HFF-Myc (cell line): Measurements from ENCODE around the gene ARHGAP25.

Source experiments
- DNase-seq: peaks from one replicate; pipeline ENCODE4 v3.0.0-alpha.2; 2011; ENCODE audit warnings: low read depth; ENCODE audit errors: extremely low read depth
- H3K4me3 ChIP-seq: replicated peaks from 2 replicates; pipeline ENCODE4 v1.5.1; 2011; ENCODE audit warnings: low read depth, mild to moderate bottlenecking, control low read depth, low read length
- TF ChIP-seq, protein P1 (sequence below): IDR thresholded peaks from 2 replicates; pipeline ENCODE4 v1.5.1; 2012; ENCODE audit warnings: mild to moderate bottlenecking, low read depth, low read length, control low read depth; ENCODE audit errors: missing control alignments

The ARHGAP25 gene

DNA sequence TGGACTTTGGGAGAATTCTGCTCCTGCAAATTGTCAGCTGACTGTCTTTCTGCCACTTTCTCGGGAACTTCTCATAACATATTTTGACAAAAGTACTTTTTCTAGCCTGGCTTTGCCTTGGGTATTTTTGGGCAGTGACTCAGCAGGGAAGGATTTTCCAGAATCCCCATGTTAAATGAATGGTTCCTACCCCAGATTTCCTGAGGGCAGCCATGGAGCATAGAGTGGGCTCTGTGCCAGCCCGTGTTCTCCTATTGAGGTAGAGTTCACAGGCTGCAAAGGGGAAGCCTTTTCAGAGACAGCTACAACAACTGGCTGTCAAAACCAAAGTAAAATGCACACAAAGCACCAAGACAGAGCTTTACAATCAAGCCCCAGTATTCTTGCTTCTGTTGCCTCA, 76.8 kb downstream of the ARHGAP25 start:
- TF ChIP-seq, protein P1, sequence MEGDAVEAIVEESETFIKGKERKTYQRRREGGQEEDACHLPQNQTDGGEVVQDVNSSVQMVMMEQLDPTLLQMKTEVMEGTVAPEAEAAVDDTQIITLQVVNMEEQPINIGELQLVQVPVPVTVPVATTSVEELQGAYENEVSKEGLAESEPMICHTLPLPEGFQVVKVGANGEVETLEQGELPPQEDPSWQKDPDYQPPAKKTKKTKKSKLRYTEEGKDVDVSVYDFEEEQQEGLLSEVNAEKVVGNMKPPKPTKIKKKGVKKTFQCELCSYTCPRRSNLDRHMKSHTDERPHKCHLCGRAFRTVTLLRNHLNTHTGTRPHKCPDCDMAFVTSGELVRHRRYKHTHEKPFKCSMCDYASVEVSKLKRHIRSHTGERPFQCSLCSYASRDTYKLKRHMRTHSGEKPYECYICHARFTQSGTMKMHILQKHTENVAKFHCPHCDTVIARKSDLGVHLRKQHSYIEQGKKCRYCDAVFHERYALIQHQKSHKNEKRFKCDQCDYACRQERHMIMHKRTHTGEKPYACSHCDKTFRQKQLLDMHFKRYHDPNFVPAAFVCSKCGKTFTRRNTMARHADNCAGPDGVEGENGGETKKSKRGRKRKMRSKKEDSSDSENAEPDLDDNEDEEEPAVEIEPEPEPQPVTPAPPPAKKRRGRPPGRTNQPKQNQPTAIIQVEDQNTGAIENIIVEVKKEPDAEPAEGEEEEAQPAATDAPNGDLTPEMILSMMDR = no peak
- no peak for DNase-seq
- no peak overlapping the region for H3K4me3 ChIP-seq

DNA sequence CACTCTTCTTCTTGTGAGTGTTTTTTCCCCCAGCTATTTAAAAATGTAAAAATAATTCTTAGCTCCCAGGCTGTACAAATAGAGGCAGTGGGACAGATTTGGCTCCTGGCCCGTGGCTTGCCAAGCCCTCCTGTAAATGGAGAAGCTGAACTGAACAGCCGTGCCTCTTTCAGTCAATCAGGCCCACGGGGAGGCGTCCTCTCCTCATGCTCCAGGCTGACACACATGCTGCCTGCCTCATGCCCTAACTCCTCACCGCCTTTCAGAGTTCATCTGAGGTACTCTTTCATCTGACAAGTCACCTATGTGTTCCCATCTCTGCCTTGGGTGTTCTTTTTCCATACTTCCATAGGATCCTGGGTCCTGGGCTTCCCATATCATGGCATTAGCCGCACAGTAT, 77.6 kb downstream of the ARHGAP25 start:
- TF ChIP-seq, protein P1 = peak; percentile 3
- no peak for DNase-seq
- H3K4me3 ChIP-seq = no peak overlapping the region

DNA sequence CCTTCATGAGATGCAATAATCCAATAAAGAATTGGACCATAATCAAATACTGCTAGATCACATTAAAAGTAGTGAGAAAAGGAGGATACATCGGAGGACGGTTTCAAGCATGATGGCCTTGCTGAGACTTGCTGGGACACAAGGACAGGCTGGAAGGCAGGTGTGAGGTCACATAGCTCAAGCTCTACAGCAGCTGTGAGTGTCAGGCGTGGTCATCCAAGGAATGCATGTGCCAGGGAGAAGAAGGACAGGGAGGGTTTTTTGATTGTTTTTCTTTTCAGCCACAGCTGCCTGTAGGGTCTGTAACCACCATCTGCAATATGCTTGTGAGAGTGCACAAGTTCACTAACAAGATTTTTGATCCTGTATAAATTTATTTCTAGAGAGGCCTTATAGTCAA, 79.0 kb downstream of the ARHGAP25 start:
- H3K4me3 ChIP-seq = no peak overlapping the region
- TF ChIP-seq, protein P1 = no peak
- no peak for DNase-seq

DNA sequence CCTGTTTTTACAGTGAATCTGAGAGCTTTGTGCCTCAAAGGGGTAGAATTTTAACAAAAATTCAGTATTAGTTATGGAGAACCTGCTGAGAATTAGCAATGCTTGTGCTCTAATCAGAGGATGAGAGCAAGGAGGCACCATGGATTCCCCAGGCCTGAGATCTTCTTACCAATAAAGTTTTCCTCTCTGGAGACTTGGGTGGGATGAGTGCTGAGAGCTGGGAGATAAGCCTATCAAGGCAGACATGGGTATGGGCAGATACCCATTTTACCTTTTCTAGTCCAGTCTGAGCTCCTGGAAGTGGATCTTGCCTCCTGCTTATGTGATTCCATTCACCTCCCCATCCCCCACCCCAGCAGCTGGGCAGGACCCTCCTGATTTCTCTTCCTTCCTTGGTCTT, 82.7 kb downstream of the ARHGAP25 start:
- TF ChIP-seq, protein P1 = no peak
- no peak overlapping the region for H3K4me3 ChIP-seq
- no peak for DNase-seq

DNA sequence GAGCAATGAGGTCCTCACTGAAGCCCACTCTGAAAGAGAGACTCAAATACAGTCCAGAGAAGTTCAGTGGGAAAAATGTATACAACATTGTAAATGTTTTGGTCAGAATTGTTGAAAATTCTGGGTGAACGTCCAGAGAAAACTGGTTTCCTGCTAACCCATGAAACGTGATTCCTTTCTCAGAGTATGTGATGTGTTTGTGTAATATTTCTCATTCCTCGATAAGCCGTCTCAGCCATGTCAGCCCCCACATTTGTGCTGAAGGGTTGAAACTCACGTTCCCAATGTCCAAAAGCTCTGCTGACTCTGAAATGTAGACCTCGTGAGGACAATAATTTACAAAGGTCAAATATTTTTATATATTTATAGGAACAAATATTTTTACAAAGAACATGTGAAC, 84.9 kb downstream of the ARHGAP25 start:
- DNase-seq = no peak
- TF ChIP-seq, protein P1 = no peak
- H3K4me3 ChIP-seq = no peak overlapping the region

DNA sequence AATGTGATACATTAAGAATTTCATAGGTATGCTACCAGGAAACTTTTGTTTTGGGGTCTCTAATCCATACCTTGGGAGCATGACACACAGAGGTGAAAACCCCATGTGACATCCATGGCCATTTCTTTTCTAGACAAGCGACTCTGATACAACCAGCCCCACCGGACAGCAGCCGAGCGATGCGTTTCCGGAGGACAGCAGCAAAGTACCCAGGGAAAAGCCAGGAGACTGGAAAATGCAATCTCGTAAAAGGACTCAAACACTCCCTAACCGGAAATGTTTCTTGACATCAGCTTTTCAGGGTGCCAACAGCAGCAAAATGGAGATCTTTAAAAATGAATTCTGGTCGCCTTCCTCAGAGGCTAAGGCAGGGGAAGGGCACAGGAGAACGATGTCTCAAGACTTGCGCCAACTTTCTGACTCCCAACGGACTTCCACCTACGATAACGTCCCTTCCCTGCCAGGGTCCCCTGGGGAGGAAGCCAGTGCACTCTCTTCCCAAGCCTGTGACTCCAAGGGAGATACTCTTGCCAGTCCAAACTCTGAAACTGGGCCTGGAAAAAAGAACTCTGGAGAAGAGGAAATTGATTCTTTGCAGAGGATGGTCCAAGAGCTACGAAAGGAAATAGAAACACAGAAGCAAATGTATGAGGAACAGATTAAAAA, 87.7 kb downstream of the ARHGAP25 start:
- H3K4me3 ChIP-seq = no peak overlapping the region
- no peak for DNase-seq
- TF ChIP-seq, protein P1 = no peak

DNA sequence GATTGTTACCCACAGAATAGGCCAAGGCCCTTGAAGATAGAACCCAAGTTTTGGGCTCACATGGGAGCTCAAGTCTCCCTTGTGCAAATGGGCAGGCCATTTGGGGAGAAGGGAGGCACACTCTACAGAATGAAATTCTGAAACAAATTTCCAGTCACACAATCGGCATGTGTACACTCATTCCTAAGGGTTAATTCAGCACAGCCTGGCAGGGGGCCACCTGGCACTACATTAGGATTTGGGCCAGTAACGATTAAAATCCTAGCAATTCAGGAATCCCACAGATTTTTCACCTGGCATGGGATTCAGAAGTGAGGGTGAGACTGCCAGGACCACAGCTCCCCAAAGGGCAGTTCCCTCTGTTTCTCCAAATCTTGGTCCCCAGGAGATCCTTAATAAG, 90.2 kb downstream of the ARHGAP25 start:
- no peak overlapping the region for H3K4me3 ChIP-seq
- no peak for DNase-seq
- TF ChIP-seq, protein P1 = no peak
